Endothelial cell of umbilical vein (primary cell): ENCODE results near the gene DECR2. TPM values are rescaled to one million over a fixed set of nuclear protein-coding genes. Genes with fewer than 3 reads are reported as not detected.

Experiments
- BruUV-seq: library from RNA; stranded (reverse); fragments of 400-500 nt; replicated peaks from 2 replicates; lab custom pipeline; 2021; lab: Mats Ljungman, UMichigan
- CTCF ChIA-PET: fragments of 300-600, 350-600 bp; sonication (Branson Sonifier 250); formaldehyde crosslinking; loops from one replicate; lab custom pipeline; 2021; ENCODE audit warnings: antibody characterized with exemption, inconsistent platforms; lab: Charles Lee
- POLR2A ChIA-PET: fragments of 300-600, 350-600 bp; sonication (Branson Sonifier 250); formaldehyde crosslinking; loops from one replicate; lab custom pipeline; 2021; ENCODE audit warnings: antibody characterized with exemption, inconsistent platforms; lab: Charles Lee
- DNase-seq: peaks from one replicate; pipeline ENCODE4 v3.0.0-alpha.2; 2011; ENCODE audit warnings: low read depth, low spot score
- FAIRE-seq: peaks from 2 replicates; lab custom pipeline; 2011; peaks lifted over from hg19 to GRCh38; lab: Jason Lieb, UNC
- H2AFZ ChIP-seq: 2 replicates; pipeline ENCODE4 v1.6.0; 2012; ENCODE audit warnings: low read depth, low read length, control low read depth, inconsistent platforms
- H3K27ac ChIP-seq: 2 replicates; pipeline ENCODE4 v1.5.1; 2011; ENCODE audit warnings: low read depth, mild to moderate bottlenecking, control low read depth, low read length, moderate library complexity; ENCODE audit not compliant: insufficient read depth
- H3K27me3 ChIP-seq, 2 experiments: 2 replicates each; pipeline versions ENCODE4 v1.6.0 to v1.6.1; 2011; ENCODE audit warnings: low read length in 2 of 2, mixed read lengths in 1 of 2; ENCODE audit not compliant: control insufficient read depth in 2 of 2, insufficient read depth in 2 of 2
- H3K36me3 ChIP-seq, 2 experiments: 2 replicates in 1 of 2; 3 replicates in 1 of 2; pipeline ENCODE4 v1.5.1; 2011; ENCODE audit warnings: low read length in 2 of 2, mild to moderate bottlenecking in 1 of 2, moderate library complexity in 1 of 2; ENCODE audit not compliant: control insufficient read depth in 2 of 2, insufficient read depth in 2 of 2; ENCODE audit errors: extremely low read depth in 1 of 2
- H3K4me1 ChIP-seq: 3 replicates; pipeline ENCODE4 v1.5.1; 2011; ENCODE audit warnings: mild to moderate bottlenecking, low read length; ENCODE audit not compliant: control insufficient read depth, insufficient read depth; ENCODE audit errors: extremely low read depth
- H3K4me2 ChIP-seq: 2 replicates; pipeline ENCODE4 v1.6.1; 2011; ENCODE audit warnings: low read length, control low read depth, mixed read lengths; ENCODE audit not compliant: insufficient read depth
- H3K4me3 ChIP-seq, 3 experiments: fragments of 200-600 bp in 1 of 3; sonication (generic), shearing (Covaris generic) in 1 of 3; replicated peaks in 1 of 3; 2 replicates each; pipeline ENCODE4 v1.5.1; 2011 to 2016; ENCODE audit warnings: control low read depth in 3 of 3, low read length in 3 of 3, mild to moderate bottlenecking in 2 of 3, inconsistent platforms in 1 of 3, low read depth in 1 of 3, moderate library complexity in 1 of 3; ENCODE audit not compliant: insufficient read depth in 1 of 3
- H3K79me2 ChIP-seq: 2 replicates; pipeline ENCODE4 v1.6.0; 2012; ENCODE audit warnings: low read length, inconsistent platforms; ENCODE audit not compliant: control insufficient read depth, insufficient read depth
- H3K9ac ChIP-seq: replicated peaks from 2 replicates; pipeline ENCODE3; 2011; ENCODE audit warnings: low read length, control low read depth; ENCODE audit not compliant: insufficient read depth; ENCODE audit errors: extremely low read depth
- H3K9me1 ChIP-seq: replicated peaks from 3 replicates; pipeline ENCODE4 v1.6.0; 2011; ENCODE audit warnings: mild to moderate bottlenecking, low read length; ENCODE audit not compliant: control insufficient read depth, insufficient read depth; ENCODE audit errors: extremely low read depth
- H3K9me3 ChIP-seq: replicated peaks from 2 replicates; pipeline ENCODE4 v1.5.1; 2012; ENCODE audit warnings: low read length, inconsistent platforms; ENCODE audit not compliant: control insufficient read depth, insufficient read depth
- H4K20me1 ChIP-seq: replicated peaks from 2 replicates; pipeline ENCODE3; 2011; ENCODE audit warnings: mild to moderate bottlenecking, low read length; ENCODE audit not compliant: control insufficient read depth, insufficient read depth; ENCODE audit errors: extremely low read depth
- CTCF ChIP-seq, 2 donors: IDR thresholded peaks; 1 replicate in 1 of 2; 2 replicates in 1 of 2; pipeline ENCODE4 v1.5.1; 2011; ENCODE audit warnings: low read length in 2 of 2, mild to moderate bottlenecking in 2 of 2, moderate library complexity in 2 of 2, control low read depth in 1 of 2, inconsistent platforms in 1 of 2, low read depth in 1 of 2; ENCODE audit not compliant: insufficient read depth in 1 of 2; ENCODE audit errors: extremely low read depth in 1 of 2
- EZH2 ChIP-seq: IDR thresholded peaks from 2 replicates; pipeline ENCODE4 v1.6.1; 2012; ENCODE audit warnings: borderline replicate concordance, low read depth, mild to moderate bottlenecking, moderate library complexity, low read length, inconsistent platforms; ENCODE audit not compliant: severe bottlenecking
- FOS ChIP-seq: IDR thresholded peaks from 2 replicates; pipeline ENCODE4 v1.6.1; 2011; ENCODE audit warnings: mild to moderate bottlenecking, low read length, moderate library complexity, borderline replicate concordance; ENCODE audit not compliant: insufficient read depth
- GATA2 ChIP-seq: IDR thresholded peaks from 2 replicates; pipeline ENCODE4 v1.7.0; 2011; ENCODE audit warnings: low read depth, mild to moderate bottlenecking, moderate library complexity, mixed read lengths, low read length; ENCODE audit not compliant: insufficient read length, insufficient read depth
- JUN ChIP-seq: IDR thresholded peaks from 2 replicates; pipeline ENCODE4 v1.6.1; 2011; ENCODE audit warnings: borderline replicate concordance, low read depth; ENCODE audit not compliant: insufficient read length, insufficient read depth
- MAX ChIP-seq: IDR thresholded peaks from 2 replicates; pipeline ENCODE4 v1.6.1; 2011; ENCODE audit not compliant: insufficient read depth, insufficient read length
- MYC ChIP-seq: IDR thresholded peaks from one replicate; pipeline ENCODE4 v1.6.1; 2011; ENCODE audit warnings: mild to moderate bottlenecking, low read depth, low read length
- POLR2A ChIP-seq: IDR thresholded peaks from 2 replicates; pipeline ENCODE4 v1.6.1; 2012; ENCODE audit warnings: low read depth, mild to moderate bottlenecking, control low read depth, low read length
- POLR2AphosphoS5 ChIP-seq: IDR thresholded peaks from 2 replicates; pipeline ENCODE4 v1.6.1; 2012; ENCODE audit warnings: low read depth, mild to moderate bottlenecking, control low read depth, low read length, moderate library complexity; ENCODE audit not compliant: insufficient read depth
- dilution Hi-C: fragments of 300-500 bp; cut with MboI; formaldehyde crosslinking; loops from one replicate; pipeline ENCODE4 v1.15.0; 2019; ENCODE audit warnings: low sequenced_read_pairs; ENCODE audit not compliant: extremely low pct_ligation_motif_present
- intact Hi-C: fragments of 100-400 bp; cut with micrococcal nuclease; formaldehyde crosslinking; loops from one replicate; pipeline ENCODE4 v1.10.0; 2022
- polyA plus RNA-seq, 4 experiments: library from polyadenylated mRNA; depleted of rRNA in 3 of 4; stranded (reverse) in 3 of 4; unstranded in 1 of 4; fragments of >200 nt; gene quantifications; 2 replicates each; pipeline versions ENCODE4 v1.2.1 to v1.2.3, GENCODE V29; 2011 to 2012; ENCODE audit warnings: missing spikeins in 1 of 4
- small RNA-seq: library from RNA; depleted of rRNA; stranded (forward); fragments of <200 nt; gene quantifications from one replicate; pipeline ENCODE3, GENCODE V24; 2012; ENCODE audit warnings: low replicate concordance, low read depth; ENCODE audit not compliant: insufficient read depth, insufficient read length
- total RNA-seq: library from RNA; stranded (reverse); gene quantifications from 2 replicates; pipeline ENCODE4 v1.2.3, GENCODE V29; 2021

Gene DECR2
- total and polyA plus RNA-seq, 2 donors (not counting 3 experiments of a cell fraction or from before 2014, with no cell fraction given), result 28.3 to 46.5 TPM

- Histone ChIP-seq H3K9ac (no peak overlapping the region), H3K4me3 (no peak overlapping the region), H3K27me3 (no peaks in the 10 kb centered on the region), H4K20me1 (no peaks in the 10 kb centered on the region), H2AFZ (no peak overlapping the region), H3K36me3 (no peaks in the 10 kb centered on the region), H3K27ac (no peak overlapping the region), H3K4me1 (peaks cover 20% of the 10 kb centered on the region), H3K79me2 (peaks cover 20% of the 10 kb centered on the region), H3K9me3 (no peaks in the 10 kb centered on the region), H3K4me2 (no peak overlapping the region), H3K9me1 (no peaks in the 10 kb centered on the region)
- FAIRE-seq (no peak), DNase-seq (no peak)
- TF ChIP-seq CTCF (IDR thresholded peaks at IDR 0.05; ENCODE audit: extremely low read depth in 1 of 2, insufficient read depth in 1 of 2, low read depth in 1 of 2, low read length in 2 of 2), result no peak
- no peak for TF ChIP-seq MAX
- TF ChIP-seq EZH2, result no peak
- no peak for TF ChIP-seq GATA2
- TF ChIP-seq POLR2AphosphoS5, result no peak
- no peak for TF ChIP-seq FOS
- TF ChIP-seq JUN, result no peak
- TF ChIP-seq POLR2A, result no peak
- TF ChIP-seq MYC, result no peak
- dilution Hi-C loops, result no loop called here
- POLR2A ChIA-PET, result no interaction called here
- BruUV-seq, result no TSS peak
- intact Hi-C loops, result no loop called here
- CTCF ChIA-PET, result interaction anchor here (1.2 kb wide), 1 partner anchor 69 kb away, joined by 3 read pairs; no protein-coding TSS in a partner anchor
Measured at GRCh38 chr16:460787-461186, 59.1 kb downstream of the DECR2 start.

Small RNA genes within 50 kb of the gene (small RNA-seq; reads per million reads assigned to genes)
- gene RF00019, result not detected

Other genes starting within 250 kb of the DECR2 start
- not detected in 2 replicates for gene HBZ, start 249.2 kb upstream of the DECR2 start, total RNA-seq
- not detected in 2 replicates for gene HBZ, start 249.2 kb upstream of the DECR2 start, polyA plus RNA-seq
- gene HBM, start 235.9 kb upstream of the DECR2 start, total RNA-seq, result not detected in 2 replicates
- not detected in 2 replicates for gene HBM, start 235.9 kb upstream of the DECR2 start, polyA plus RNA-seq
- not detected in 2 replicates for gene HBA2, start 229.0 kb upstream of the DECR2 start, total RNA-seq
- gene HBA2, start 229.0 kb upstream of the DECR2 start, polyA plus RNA-seq, result not detected in 2 replicates
- gene HBA1, start 225.2 kb upstream of the DECR2 start, total RNA-seq, result not detected in 2 replicates
- not detected in 2 replicates for gene HBA1, start 225.2 kb upstream of the DECR2 start, polyA plus RNA-seq
- gene HBQ1, start 221.4 kb upstream of the DECR2 start, total RNA-seq, result not detected in 2 replicates
- 0.75 and 2.5 TPM in 2 replicates for gene HBQ1, start 221.4 kb upstream of the DECR2 start, polyA plus RNA-seq
- 86.6 and 94.7 TPM in 2 replicates for gene LUC7L, start 172.4 kb upstream of the DECR2 start, total RNA-seq
- 57.6 and 75.4 TPM in 2 replicates for gene LUC7L, start 172.4 kb upstream of the DECR2 start, polyA plus RNA-seq
- 70.4 and 73.1 TPM in 2 replicates for gene FAM234A, start 167.1 kb upstream of the DECR2 start, total RNA-seq
- gene FAM234A, start 167.1 kb upstream of the DECR2 start, polyA plus RNA-seq, result 89.4 and 98.8 TPM in 2 replicates
- gene RGS11, start 125.9 kb upstream of the DECR2 start, total RNA-seq, result 3.0 and 5.5 TPM in 2 replicates
- 4.9 and 7.2 TPM in 2 replicates for gene RGS11, start 125.9 kb upstream of the DECR2 start, polyA plus RNA-seq
- 0.93 and 1.9 TPM in 2 replicates for gene ARHGDIG, start 121.3 kb upstream of the DECR2 start, total RNA-seq
- 2.2 and 3.8 TPM in 2 replicates for gene ARHGDIG, start 121.3 kb upstream of the DECR2 start, polyA plus RNA-seq
- 0.99 TPM in 1 of 2 replicates, not detected in the other for gene PDIA2, start 118.7 kb upstream of the DECR2 start, total RNA-seq
- gene PDIA2, start 118.7 kb upstream of the DECR2 start, polyA plus RNA-seq, result 0.63 and 0.75 TPM in 2 replicates
- 21.1 and 21.9 TPM in 2 replicates for gene AXIN1, start 49.2 kb upstream of the DECR2 start, total RNA-seq
- gene AXIN1, start 49.2 kb upstream of the DECR2 start, polyA plus RNA-seq, result 8.0 and 8.3 TPM in 2 replicates
- gene MRPL28, start 31.3 kb upstream of the DECR2 start, total RNA-seq, result 86.3 and 104 TPM in 2 replicates
- 180 and 198 TPM in 2 replicates for gene MRPL28, start 31.3 kb upstream of the DECR2 start, polyA plus RNA-seq
- 88.1 and 89.8 TPM in 2 replicates for gene PGAP6, start 19.9 kb upstream of the DECR2 start, total RNA-seq
- 365 and 484 TPM in 2 replicates for gene PGAP6, start 19.9 kb upstream of the DECR2 start, polyA plus RNA-seq
- gene NME4, start 4.7 kb upstream of the DECR2 start, total RNA-seq, result 166 and 170 TPM in 2 replicates
- 264 and 412 TPM in 2 replicates for gene NME4, start 4.7 kb upstream of the DECR2 start, polyA plus RNA-seq
- 64.9 and 75.9 TPM in 2 replicates for gene RAB11FIP3, start 23.8 kb downstream of the DECR2 start, total RNA-seq
- 19.3 and 20.5 TPM in 2 replicates for gene RAB11FIP3, start 23.8 kb downstream of the DECR2 start, polyA plus RNA-seq
- 65.0 and 70.1 TPM in 2 replicates for gene CAPN15, start 125.8 kb downstream of the DECR2 start, total RNA-seq
- gene CAPN15, start 125.8 kb downstream of the DECR2 start, polyA plus RNA-seq, result 33.9 and 48.6 TPM in 2 replicates
- gene PRR35, start 158.5 kb downstream of the DECR2 start, total RNA-seq, result not detected in 2 replicates
- gene PRR35, start 158.5 kb downstream of the DECR2 start, polyA plus RNA-seq, result not detected in 2 replicates
- gene NHLRC4, start 165.1 kb downstream of the DECR2 start, total RNA-seq, result 0.30 and 0.73 TPM in 2 replicates
- gene NHLRC4, start 165.1 kb downstream of the DECR2 start, polyA plus RNA-seq, result 0.94 and 0.96 TPM in 2 replicates
- gene PIGQ, start 168.1 kb downstream of the DECR2 start, total RNA-seq, result 56.8 and 67.7 TPM in 2 replicates
- 66.9 and 82.9 TPM in 2 replicates for gene PIGQ, start 168.1 kb downstream of the DECR2 start, polyA plus RNA-seq
- 16.7 and 18.8 TPM in 2 replicates for gene RAB40C, start 188.2 kb downstream of the DECR2 start, total RNA-seq
- 12.4 and 16.3 TPM in 2 replicates for gene RAB40C, start 188.2 kb downstream of the DECR2 start, polyA plus RNA-seq
- gene WFIKKN1, start 229.1 kb downstream of the DECR2 start, total RNA-seq, result 0.28 and 0.40 TPM in 2 replicates
- 0.03 and 0.06 TPM in 2 replicates for gene WFIKKN1, start 229.1 kb downstream of the DECR2 start, polyA plus RNA-seq
- gene METTL26, start 234.4 kb downstream of the DECR2 start, total RNA-seq, result 112 and 114 TPM in 2 replicates
- gene METTL26, start 234.4 kb downstream of the DECR2 start, polyA plus RNA-seq, result 138 and 215 TPM in 2 replicates
- gene MCRIP2, start 239.9 kb downstream of the DECR2 start, total RNA-seq, result 12.9 and 17.1 TPM in 2 replicates
- gene MCRIP2, start 239.9 kb downstream of the DECR2 start, polyA plus RNA-seq, result 18.9 and 29.9 TPM in 2 replicates
- 50.0 and 51.8 TPM in 2 replicates for gene WDR90, start 247.5 kb downstream of the DECR2 start, total RNA-seq
- 22.2 and 29.2 TPM in 2 replicates for gene WDR90, start 247.5 kb downstream of the DECR2 start, polyA plus RNA-seq